ENCODE results near the gene DNASE1. TPM values are rescaled to one million over a fixed set of nuclear protein-coding genes. Genes with fewer than 3 reads are reported as not detected.

The DNASE1 gene
- total RNA-seq, 4 donors from 2014 or later: 5.7 to 13.4 (median 9.9) TPM

- Histone ChIP-seq H3K27me3 (no peaks in the 10 kb centered on the region), H3K36me3 (peaks cover 12 to 91% (median 25%) of the 10 kb centered on the region in 3 donors), H3K4me3 (no peak overlapping the region), H3K27ac (no peak overlapping the region), H3K4me1 (no peaks in the 10 kb centered on the region), H3K9me3 (no peaks in the 10 kb centered on the region)
- intact Hi-C loops (cut with DNase I): no loop called here
- 77 to 95% methylated on average over 5 to 10 of the region's 11 CpGs for WGBS, 2 donors
- TF ChIP-seq POLR2A (IDR thresholded peaks at IDR 0.05): no peak
- TF ChIP-seq CTCF (IDR thresholded peaks at IDR 0.05): no peak
- no peak for DNase-seq
Observed at GRCh38 chr16:3668626-3669025, 14.1 kb downstream of the DNASE1 start.

- H3K9me3 ChIP-seq: no peaks in the 10 kb centered on the region
- DNase-seq: no peak
- peaks cover 12 to 91% (median 25%) of the 10 kb centered on the region in 3 donors for H3K36me3 ChIP-seq
- TF ChIP-seq POLR2A (IDR thresholded peaks at IDR 0.05): no peak
- no peak overlapping the region for H3K4me3 ChIP-seq
- H3K4me1 ChIP-seq: no peaks in the 10 kb centered on the region
- WGBS, 2 donors: 73 to 91% methylated on average over 6 to 10 of the region's 10 CpGs
- intact Hi-C loops (cut with DNase I): no loop called here
- H3K27me3 ChIP-seq: no peaks in the 10 kb centered on the region
- no peak overlapping the region for H3K27ac ChIP-seq
Observed at GRCh38 chr16:3669082-3669481, 14.6 kb downstream of the DNASE1 start.

- Histone ChIP-seq H3K9me3 (no peaks in the 10 kb centered on the region), H3K4me3 (no peak overlapping the region), H3K36me3 (peaks cover 4 to 91% (median 25%) of the 10 kb centered on the region in 3 donors), H3K27ac (no peak overlapping the region), H3K27me3 (no peaks in the 10 kb centered on the region), H3K4me1 (no peaks in the 10 kb centered on the region)
- intact Hi-C loops (cut with DNase I): no loop called here
- no peak for DNase-seq
- TF ChIP-seq CTCF (IDR thresholded peaks at IDR 0.05) (no peak), POLR2A (IDR thresholded peaks at IDR 0.05) (no peak)
- WGBS, 2 donors: 89 to 94% methylated on average over 11 to 12 of the region's 13 CpGs
Observed at GRCh38 chr16:3670711-3671110, 16.2 kb downstream of the DNASE1 start.

GRCh38 chr16:3671424-3671823 lies 16.9 kb downstream of the DNASE1 start:
- no peak for TF ChIP-seq CTCF (IDR thresholded peaks at IDR 0.05)
- TF ChIP-seq POLR2A (IDR thresholded peaks at IDR 0.05): no peak
- intact Hi-C loops (cut with DNase I): no loop called here
- no peak overlapping the region for H3K4me3 ChIP-seq
- no peaks in the 10 kb centered on the region for H3K4me1 ChIP-seq
- WGBS, 2 donors: 94% methylated on average over 6 of the region's 11 CpGs; no CpG with 5 or more reads in 1 of the 2 donors
- no peaks in the 10 kb centered on the region for H3K9me3 ChIP-seq
- no peak for DNase-seq
- no peak overlapping the region for H3K27ac ChIP-seq
- H3K27me3 ChIP-seq: no peaks in the 10 kb centered on the region
- peaks cover 4 to 91% (median 29%) of the 10 kb centered on the region in 3 donors for H3K36me3 ChIP-seq

GRCh38 chr16:3672571-3673041 lies 18.1 kb downstream of the DNASE1 start:
- Histone ChIP-seq H3K27me3 (no peaks in the 10 kb centered on the region), H3K36me3 (peaks cover 8 to 93% (median 29%) of the 10 kb centered on the region in 3 donors), H3K4me3 (no peak overlapping the region), H3K9me3 (no peaks in the 10 kb centered on the region), H3K27ac (no peak overlapping the region), H3K4me1 (no peaks in the 10 kb centered on the region)
- WGBS, 2 donors: 92% methylated on average over 7 of the region's 26 CpGs; no CpG with 5 or more reads in 1 of the 2 donors
- intact Hi-C loops (cut with DNase I): no loop called here
- TF ChIP-seq POLR2A (IDR thresholded peaks at IDR 0.05): no peak
- no peak for TF ChIP-seq CTCF (IDR thresholded peaks at IDR 0.05)
- DNase-seq: no peak

GRCh38 chr16:3673201-3673600 lies 18.7 kb downstream of the DNASE1 start:
- Histone ChIP-seq H3K9me3 (no peaks in the 10 kb centered on the region), H3K27me3 (no peaks in the 10 kb centered on the region), H3K36me3 (peaks cover 14 to 94% (median 29%) of the 10 kb centered on the region in 3 donors), H3K4me3 (no peak overlapping the region), H3K4me1 (no peaks in the 10 kb centered on the region), H3K27ac (no peak overlapping the region)
- WGBS, 2 donors: 95 to 97% methylated on average over 6 to 18 of the region's 18 CpGs
- no peak for DNase-seq
- intact Hi-C loops (cut with DNase I): no loop called here
- TF ChIP-seq CTCF (IDR thresholded peaks at IDR 0.05) (no peak), POLR2A (IDR thresholded peaks at IDR 0.05) (no peak)
